Measurements from ENCODE around the gene FRMD4A. TPM values are rescaled to one million over a fixed set of nuclear protein-coding genes. Genes with fewer than 3 reads are reported as not detected.
"Not testable (repeated sequence)": the region's sequence is repeated elsewhere in the genome, so short reads cannot be mapped to it uniquely, and the experiment has no call there.

Gene FRMD4A
- total RNA-seq, 1 experiment from 2014 or later: 0.23 TPM

- no peak for DNase-seq (ENCODE audit: unreplicated experiment)
- H3K27me3 Mint-ChIP-seq (ENCODE audit: insufficient read depth, unreplicated experiment): no peaks in the 10 kb centered on the region
- CTCF ChIA-PET: no interaction called here
- H3K4me3 Mint-ChIP-seq (ENCODE audit: unreplicated experiment): no peak overlapping the region
- intact Hi-C loops (cut with micrococcal nuclease): no loop called here
- H3K9me3 Mint-ChIP-seq (ENCODE audit: unreplicated experiment): no peaks in the 10 kb centered on the region
- no peaks in the 10 kb centered on the region for H3K4me1 Mint-ChIP-seq (ENCODE audit: insufficient read depth, unreplicated experiment)
- POLR2A ChIA-PET: no interaction called here
- no peak for TF ChIP-seq CTCF (IDR thresholded peaks at IDR 0.05; ENCODE audit: unreplicated experiment)
- no peak overlapping the region for H3K27ac Mint-ChIP-seq (ENCODE audit: low read depth, unreplicated experiment)
- no TSS peak for BruUV-seq (replicated peaks)
- no peaks in the 10 kb centered on the region for H3K36me3 Mint-ChIP-seq (ENCODE audit: insufficient read depth, unreplicated experiment)
Observed at GRCh38 chr10:14215641-14216040, 115.1 kb downstream of the FRMD4A start.

GRCh38 chr10:14213703-14214102 is 117.0 kb downstream of the FRMD4A start:
- CTCF ChIA-PET; intact Hi-C loops (cut with micrococcal nuclease): not testable (repeated sequence)

GRCh38 chr10:14211610-14212009 is 119.1 kb downstream of the FRMD4A start:
- Mint-ChIP-seq H3K27ac (ENCODE audit: low read depth, unreplicated experiment) (no peak overlapping the region), H3K9me3 (ENCODE audit: unreplicated experiment) (no peaks in the 10 kb centered on the region), H3K4me3 (ENCODE audit: unreplicated experiment) (no peak overlapping the region), H3K36me3 (ENCODE audit: insufficient read depth, unreplicated experiment) (no peaks in the 10 kb centered on the region), H3K27me3 (ENCODE audit: insufficient read depth, unreplicated experiment) (no peaks in the 10 kb centered on the region), H3K4me1 (ENCODE audit: insufficient read depth, unreplicated experiment) (no peaks in the 10 kb centered on the region)
- no TSS peak for BruUV-seq (replicated peaks)
- no peak for DNase-seq (ENCODE audit: unreplicated experiment)
- intact Hi-C loops (cut with micrococcal nuclease): no loop called here
- no peak for TF ChIP-seq CTCF (IDR thresholded peaks at IDR 0.05; ENCODE audit: unreplicated experiment)
- ChIA-PET CTCF (interaction anchor here (1.0 to 1.3 kb wide), 2 partner anchors 14 to 16 kb away, joined by 3 to 6 read pairs; no protein-coding TSS in a partner anchor), POLR2A (interaction anchor here (0.7 kb wide), 1 partner anchor 912 kb away, joined by 3 read pairs; the partner anchor contains the start of gene PHYH)

More at GRCh38 chr10:14213703-14214102, 117.0 kb downstream of the FRMD4A start:
- H3K4me3 Mint-ChIP-seq (ENCODE audit: unreplicated experiment); BruUV-seq (replicated peaks); H3K27ac Mint-ChIP-seq (ENCODE audit: low read depth, unreplicated experiment); H3K36me3 Mint-ChIP-seq (ENCODE audit: insufficient read depth, unreplicated experiment); H3K27me3 Mint-ChIP-seq (ENCODE audit: insufficient read depth, unreplicated experiment); POLR2A ChIA-PET; H3K9me3 Mint-ChIP-seq (ENCODE audit: unreplicated experiment); H3K4me1 Mint-ChIP-seq (ENCODE audit: insufficient read depth, unreplicated experiment); DNase-seq (ENCODE audit: unreplicated experiment): not testable (repeated sequence)

- Mint-ChIP-seq H3K36me3 (ENCODE audit: insufficient read depth, unreplicated experiment) (no peaks in the 10 kb centered on the region), H3K27me3 (ENCODE audit: insufficient read depth, unreplicated experiment) (no peaks in the 10 kb centered on the region), H3K27ac (ENCODE audit: low read depth, unreplicated experiment) (no peak overlapping the region), H3K9me3 (ENCODE audit: unreplicated experiment) (no peaks in the 10 kb centered on the region), H3K4me3 (ENCODE audit: unreplicated experiment) (no peak overlapping the region), H3K4me1 (ENCODE audit: insufficient read depth, unreplicated experiment) (no peaks in the 10 kb centered on the region)
- POLR2A ChIA-PET: no interaction called here
- CTCF ChIA-PET: no interaction called here
- BruUV-seq (replicated peaks): no TSS peak
- intact Hi-C loops (cut with micrococcal nuclease): no loop called here
- TF ChIP-seq CTCF (IDR thresholded peaks at IDR 0.05; ENCODE audit: unreplicated experiment): no peak
- no peak for DNase-seq (ENCODE audit: unreplicated experiment)
Observed at GRCh38 chr10:14208231-14208630, 122.5 kb downstream of the FRMD4A start.

- no TSS peak for BruUV-seq (replicated peaks)
- Mint-ChIP-seq H3K27ac (ENCODE audit: low read depth, unreplicated experiment) (no peak overlapping the region), H3K4me3 (ENCODE audit: unreplicated experiment) (no peak overlapping the region), H3K4me1 (ENCODE audit: insufficient read depth, unreplicated experiment) (no peaks in the 10 kb centered on the region), H3K36me3 (ENCODE audit: insufficient read depth, unreplicated experiment) (no peaks in the 10 kb centered on the region), H3K9me3 (ENCODE audit: unreplicated experiment) (no peaks in the 10 kb centered on the region), H3K27me3 (ENCODE audit: insufficient read depth, unreplicated experiment) (no peaks in the 10 kb centered on the region)
- intact Hi-C loops (cut with micrococcal nuclease): no loop called here
- ChIA-PET CTCF (interaction anchor here (0.6 to 1.6 kb wide), 2 partner anchors 9 to 295 kb away, joined by 4 to 11 read pairs; no protein-coding TSS in a partner anchor), POLR2A (no interaction called here)
- no peak for DNase-seq (ENCODE audit: unreplicated experiment)
- TF ChIP-seq CTCF (IDR thresholded peaks at IDR 0.05; ENCODE audit: unreplicated experiment): no peak
Observed at GRCh38 chr10:14205233-14205632, 125.5 kb downstream of the FRMD4A start.

Data from MCF 10A (cell line).